GM18526 (cell line): ENCODE results near the gene AGFG1.

Experiments
- POLR2A ChIP-seq: IDR thresholded peaks from 3 replicates; pipeline ENCODE4 v1.6.1; 2011; ENCODE audit not compliant: insufficient read length; ENCODE audit errors: extremely low read depth

The AGFG1 gene

GRCh38 chr2:227536445-227536844 lies 64.5 kb downstream of the AGFG1 start:
- TF ChIP-seq POLR2A = no peak

GRCh38 chr2:227539465-227539956 lies 67.6 kb downstream of the AGFG1 start:
- no peak for TF ChIP-seq POLR2A

GRCh38 chr2:227545990-227546389 lies 74.0 kb downstream of the AGFG1 start:
- TF ChIP-seq POLR2A = no peak

- TF ChIP-seq POLR2A = no peak
Observed at GRCh38 chr2:227551836-227552235, 79.9 kb downstream of the AGFG1 start.

DNA sequence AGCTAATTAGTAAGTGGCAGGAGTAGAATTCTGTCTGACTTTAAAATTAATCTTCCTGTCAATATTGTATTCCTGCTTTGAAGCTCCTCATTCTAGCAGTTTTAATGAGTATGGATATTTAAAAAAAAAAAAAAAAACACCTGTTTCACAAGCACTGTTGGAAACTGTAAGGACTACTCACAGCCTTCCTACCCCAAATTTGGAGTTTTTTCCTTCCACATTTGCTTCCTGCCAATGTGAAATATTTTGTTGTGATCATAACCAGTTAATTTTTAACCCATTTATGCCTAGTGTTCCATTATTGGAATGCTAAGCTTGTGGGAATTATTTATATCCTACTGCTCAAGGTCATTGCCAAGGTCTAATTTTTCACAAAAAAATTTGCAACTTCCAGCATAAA lies 90.6 kb downstream of the AGFG1 start:
- TF ChIP-seq POLR2A = no peak

- no peak for TF ChIP-seq POLR2A
Observed at GRCh38 chr2:227565080-227565479, 93.1 kb downstream of the AGFG1 start.

GRCh38 chr2:227566012-227566411 lies 94.1 kb downstream of the AGFG1 start:
- TF ChIP-seq POLR2A = no peak

GRCh38 chr2:227568852-227569169 lies 96.9 kb downstream of the AGFG1 start:
- no peak for TF ChIP-seq POLR2A

GRCh38 chr2:227570615-227571014 lies 98.7 kb downstream of the AGFG1 start:
- no peak for TF ChIP-seq POLR2A

DNA sequence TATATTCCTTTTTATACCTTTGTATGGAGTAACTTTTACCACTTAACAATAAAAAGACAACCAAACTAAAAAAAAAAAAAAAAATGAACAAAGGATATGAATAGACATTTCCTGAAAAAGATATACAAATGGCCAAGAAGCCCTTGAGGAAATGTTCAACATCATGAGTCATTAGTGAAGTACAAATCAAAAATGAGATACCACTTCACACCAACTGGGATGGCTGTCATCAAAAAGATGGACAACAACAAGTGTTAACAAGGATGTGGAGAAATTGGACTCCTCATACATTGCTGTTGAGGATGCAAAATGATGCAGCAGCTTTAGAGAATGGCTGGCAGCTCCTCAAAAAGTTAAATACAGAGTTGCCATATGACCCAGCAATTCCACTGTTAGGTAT lies 104.2 kb downstream of the AGFG1 start:
- TF ChIP-seq POLR2A = no peak

GRCh38 chr2:227576812-227577211 lies 104.9 kb downstream of the AGFG1 start:
- no peak for TF ChIP-seq POLR2A

DNA sequence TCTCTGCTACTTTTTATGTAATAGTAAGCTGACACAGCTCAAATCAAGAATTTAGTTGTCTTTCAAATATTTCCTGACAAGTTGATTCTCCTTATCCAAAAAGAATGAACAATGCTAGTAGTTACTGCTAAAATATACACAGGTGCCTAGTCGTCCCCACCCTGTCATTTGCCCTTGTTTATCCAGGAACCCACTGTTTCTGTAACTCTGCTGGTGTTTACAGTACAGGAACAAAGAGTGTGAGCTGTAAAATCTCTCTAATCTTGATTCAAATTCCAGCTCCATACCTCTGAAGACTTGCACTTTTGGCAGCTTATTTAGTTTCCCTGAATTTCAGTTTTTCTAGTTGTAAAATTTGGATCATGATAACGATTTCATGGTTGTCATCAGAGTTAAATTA lies 105.6 kb downstream of the AGFG1 start:
- TF ChIP-seq POLR2A = no peak

- no peak for TF ChIP-seq POLR2A
Observed at GRCh38 chr2:227578642-227579041, 106.7 kb downstream of the AGFG1 start.

DNA sequence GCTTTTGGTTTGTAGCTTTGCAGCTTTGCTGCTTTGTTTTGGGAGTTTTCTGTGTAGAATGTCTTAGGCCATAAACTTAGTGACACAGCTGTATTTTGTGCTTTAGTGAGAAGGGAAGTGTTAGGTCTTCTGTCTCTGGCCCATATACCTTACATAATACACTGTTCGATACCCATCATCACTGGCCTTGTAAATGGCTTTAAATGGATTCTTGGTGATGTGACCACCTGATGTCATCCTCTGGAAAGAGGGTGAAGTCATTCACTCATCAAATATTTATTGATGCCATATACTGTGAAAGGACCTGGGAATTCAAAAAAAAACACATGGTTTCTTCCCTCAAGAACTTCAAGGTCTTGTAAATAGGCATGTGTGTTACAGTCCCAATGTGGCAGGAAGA lies 107.8 kb downstream of the AGFG1 start:
- no peak for TF ChIP-seq POLR2A

DNA sequence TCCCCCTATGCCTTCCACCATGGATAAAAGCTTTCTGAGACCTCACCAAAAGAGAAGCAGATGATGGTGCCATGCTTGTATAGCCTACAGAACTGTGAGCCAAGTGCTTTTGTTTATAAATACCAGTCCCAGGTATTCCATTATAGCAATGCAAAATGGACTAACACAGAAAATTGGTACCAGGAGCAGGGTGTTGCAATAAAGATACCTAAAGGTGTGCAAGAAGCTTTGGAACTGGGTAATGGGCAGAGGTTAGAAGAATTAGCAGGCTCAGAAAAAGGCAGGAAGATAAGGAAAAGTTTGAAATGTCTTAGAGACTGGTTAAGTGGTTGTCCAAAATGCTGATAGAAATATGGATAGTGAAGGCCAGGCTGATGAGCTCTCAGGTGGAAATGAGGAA lies 110.4 kb downstream of the AGFG1 start:
- TF ChIP-seq POLR2A = no peak

DNA sequence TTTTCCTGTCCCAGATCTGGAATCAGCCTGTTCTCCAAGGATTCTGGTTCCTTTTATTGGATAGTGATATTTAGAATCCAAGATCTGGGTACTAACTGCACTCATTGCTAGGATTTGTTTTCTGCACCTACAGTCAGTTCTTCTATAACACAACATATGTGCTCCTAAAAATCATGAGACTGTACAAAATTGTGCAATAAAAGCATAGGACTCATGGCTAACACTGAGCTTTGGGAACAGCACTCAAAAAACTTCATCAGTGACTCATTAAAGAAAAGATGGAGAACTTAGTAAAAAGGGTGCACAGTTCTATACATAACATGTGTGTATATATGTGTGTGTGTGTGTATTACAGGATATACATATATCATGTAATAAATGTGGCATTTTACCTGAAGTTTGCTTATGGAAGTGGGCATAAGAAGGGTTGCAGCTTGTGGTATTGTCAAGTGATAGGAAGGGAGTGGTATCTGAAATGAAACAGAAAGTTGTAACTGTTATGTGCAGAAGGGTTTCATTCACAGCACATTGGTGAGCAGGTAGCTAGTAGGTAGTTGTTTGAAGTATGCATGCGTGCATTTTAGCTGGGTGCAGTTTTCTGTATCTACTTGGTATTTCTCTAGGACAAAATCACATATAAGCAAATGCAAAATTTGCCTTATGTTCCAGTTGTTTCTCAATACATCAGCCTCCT lies 120.9 kb downstream of the AGFG1 start:
- no peak for TF ChIP-seq POLR2A

DNA sequence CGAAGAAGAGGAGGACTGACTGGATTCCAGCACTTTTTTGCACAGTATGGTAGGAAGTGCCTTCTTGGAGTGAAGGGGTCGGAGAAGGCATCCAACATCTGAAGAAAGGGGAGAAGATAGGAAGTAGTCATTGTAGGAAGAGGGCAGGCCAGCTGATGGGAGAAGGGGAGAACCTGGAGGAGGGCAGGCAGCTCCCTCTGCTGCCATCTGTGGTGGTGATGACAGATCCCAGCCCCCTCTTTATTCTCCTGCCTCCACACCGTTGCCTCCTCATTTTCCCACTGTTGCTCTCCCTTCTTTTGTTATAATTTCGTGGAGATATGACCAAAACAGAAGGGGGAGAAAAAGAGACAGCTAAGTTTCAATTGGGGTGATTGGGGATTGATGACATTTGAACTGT lies 123.8 kb downstream of the AGFG1 start:
- no peak for TF ChIP-seq POLR2A
